ENCODE data around the gene DENND10.
A peak's percentile ranks its signal among the peaks of the same experiment; 100 is the strongest.

DENND10 gene

GRCh38 chr10:119070395-119071165 lies 33.3 kb upstream of the DENND10 start:
- TF ChIP-seq, protein P1, sequence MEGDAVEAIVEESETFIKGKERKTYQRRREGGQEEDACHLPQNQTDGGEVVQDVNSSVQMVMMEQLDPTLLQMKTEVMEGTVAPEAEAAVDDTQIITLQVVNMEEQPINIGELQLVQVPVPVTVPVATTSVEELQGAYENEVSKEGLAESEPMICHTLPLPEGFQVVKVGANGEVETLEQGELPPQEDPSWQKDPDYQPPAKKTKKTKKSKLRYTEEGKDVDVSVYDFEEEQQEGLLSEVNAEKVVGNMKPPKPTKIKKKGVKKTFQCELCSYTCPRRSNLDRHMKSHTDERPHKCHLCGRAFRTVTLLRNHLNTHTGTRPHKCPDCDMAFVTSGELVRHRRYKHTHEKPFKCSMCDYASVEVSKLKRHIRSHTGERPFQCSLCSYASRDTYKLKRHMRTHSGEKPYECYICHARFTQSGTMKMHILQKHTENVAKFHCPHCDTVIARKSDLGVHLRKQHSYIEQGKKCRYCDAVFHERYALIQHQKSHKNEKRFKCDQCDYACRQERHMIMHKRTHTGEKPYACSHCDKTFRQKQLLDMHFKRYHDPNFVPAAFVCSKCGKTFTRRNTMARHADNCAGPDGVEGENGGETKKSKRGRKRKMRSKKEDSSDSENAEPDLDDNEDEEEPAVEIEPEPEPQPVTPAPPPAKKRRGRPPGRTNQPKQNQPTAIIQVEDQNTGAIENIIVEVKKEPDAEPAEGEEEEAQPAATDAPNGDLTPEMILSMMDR (IDR thresholded peaks at IDR 0.05): no peak
- Histone ChIP-seq H3K4me3 (no peak overlapping the region), H3K27ac (no peak overlapping the region)
- no peak for DNase-seq (ENCODE audit: low spot score)

- no peak overlapping the region for H3K27ac ChIP-seq
- H3K4me3 ChIP-seq: no peak overlapping the region
- TF ChIP-seq, protein P1 (IDR thresholded peaks at IDR 0.05): no peak
- no peak for DNase-seq (ENCODE audit: low spot score)
Measured at GRCh38 chr10:119073584-119073983, 30.3 kb upstream of the DENND10 start.

- DNase-seq (ENCODE audit: low spot score): no peak
- Histone ChIP-seq H3K27ac (peak overlapping the region in 1 of 2 donors; percentile 93), H3K4me3 (peak overlapping the region; percentile 78)
- TF ChIP-seq, protein P1 (IDR thresholded peaks at IDR 0.05): no peak
Measured at GRCh38 chr10:119078422-119079179, 25.3 kb upstream of the DENND10 start.

GRCh38 chr10:119079599-119080520 lies 24.1 kb upstream of the DENND10 start:
- peak overlapping the region; percentile 78 for H3K4me3 ChIP-seq
- peak; percentile 85 for DNase-seq (ENCODE audit: low spot score)
- H3K27ac ChIP-seq: peak overlapping the region; percentile 89 to 93
- TF ChIP-seq, protein P1 (IDR thresholded peaks at IDR 0.05): no peak

GRCh38 chr10:119080521-119081259 lies 23.2 kb upstream of the DENND10 start, which contains the start of gene EIF3A:
Gene EIF3A (minus strand): TSS chr10:119080817. CDS start chr10:119080676, 141 bp downstream.
- peak; percentile 94 for DNase-seq (ENCODE audit: low spot score)
- Histone ChIP-seq H3K27ac (peak within 1 kb of the TSS; percentile 89 to 93), H3K4me3 (peak within 1 kb of the TSS; percentile 78)
- TF ChIP-seq, protein P1 (IDR thresholded peaks at IDR 0.05): no peak

- TF ChIP-seq, protein P1 (IDR thresholded peaks at IDR 0.05): no peak
- Histone ChIP-seq H3K4me3 (no peak overlapping the region), H3K27ac (no peak overlapping the region)
- DNase-seq (ENCODE audit: low spot score): no peak
Measured at GRCh38 chr10:119084896-119085295, 19.0 kb upstream of the DENND10 start.

Measured in coronary artery (tissue), 2 donors.